Measurements from ENCODE around the gene SMAP1. TPM values are rescaled to one million over a fixed set of nuclear protein-coding genes. Genes with fewer than 3 reads are reported as not detected.

The SMAP1 gene
- total and polyA plus RNA-seq, 9 of the 15 experiments (the other 6 are each of a cell fraction or from before 2014, with no cell fraction given) = 11.4 to 26.4 (median 15.5) TPM

GRCh38 chr6:70633870-70634269, 33.8 kb upstream of the SMAP1 start (continued):
- TF ChIP-seq, protein P1, sequence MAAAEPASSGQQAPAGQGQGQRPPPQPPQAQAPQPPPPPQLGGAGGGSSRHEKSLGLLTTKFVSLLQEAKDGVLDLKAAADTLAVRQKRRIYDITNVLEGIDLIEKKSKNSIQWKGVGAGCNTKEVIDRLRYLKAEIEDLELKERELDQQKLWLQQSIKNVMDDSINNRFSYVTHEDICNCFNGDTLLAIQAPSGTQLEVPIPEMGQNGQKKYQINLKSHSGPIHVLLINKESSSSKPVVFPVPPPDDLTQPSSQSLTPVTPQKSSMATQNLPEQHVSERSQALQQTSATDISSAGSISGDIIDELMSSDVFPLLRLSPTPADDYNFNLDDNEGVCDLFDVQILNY (CRISPR knock-in tag; IDR thresholded peaks at IDR 0.05) = no peak
- TF ChIP-seq SFPQ (IDR thresholded peaks at IDR 0.05; ENCODE audit: low read depth, low read length) = no peak
- no peak for TF ChIP-seq ZNF347 (CRISPR knock-in tag; IDR thresholded peaks at IDR 0.05; ENCODE audit: low read depth)
- no peak for TF ChIP-seq SMAD3 (CRISPR knock-in tag; conservative IDR thresholded peaks at IDR 0.05)
- TF ChIP-seq NEUROD1 (IDR thresholded peaks at IDR 0.05; ENCODE audit: borderline replicate concordance, low read depth, low read length, partially characterized antibody) = no peak
- no peak for TF ChIP-seq CBX5 (IDR thresholded peaks at IDR 0.05; ENCODE audit: borderline replicate concordance, low read depth)
- no peak for TF ChIP-seq TAF1 (IDR thresholded peaks at IDR 0.05; ENCODE audit: control insufficient read depth, extremely low read depth, insufficient read depth, low read length, severe bottlenecking)
- no peak for TF ChIP-seq STAT5B (CRISPR knock-in tag; IDR thresholded peaks at IDR 0.05)
- no peak for TF ChIP-seq ZBED1 (IDR thresholded peaks at IDR 0.05)

DNA sequence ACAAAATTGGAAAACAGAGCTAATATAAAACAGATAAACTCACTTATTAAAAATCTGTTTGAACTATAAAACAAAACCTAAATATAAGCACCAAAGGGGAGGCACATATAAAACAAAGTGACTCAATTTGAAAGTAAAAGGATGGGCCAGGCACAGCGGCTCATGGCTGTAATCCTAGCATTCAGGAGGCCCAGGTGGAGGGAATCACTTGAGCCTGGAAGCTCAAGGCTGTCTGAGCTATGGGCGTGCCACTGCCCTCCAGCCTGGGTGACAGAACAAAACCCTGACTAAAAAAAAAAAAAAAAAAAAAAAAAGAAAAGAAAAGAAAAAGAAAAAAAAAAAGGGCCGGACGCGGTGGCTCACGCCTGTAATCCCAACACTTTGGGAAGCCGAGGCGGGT, 31.1 kb upstream of the SMAP1 start:
- H2AFZ ChIP-seq (ENCODE audit: low read depth, low read length) = no peak overlapping the region
- H3K4me1 ChIP-seq (replicated peaks in 1 of 2; ENCODE audit: control insufficient read depth in 2 of 2, insufficient read depth in 2 of 2, low read length in 2 of 2) = no peaks in the 10 kb centered on the region
- no peak overlapping the region for H3K4me2 ChIP-seq (ENCODE audit: insufficient read depth, low read length)
- 0% methylated on average over 2 of the region's 8 CpGs for WGBS (ENCODE audit: insufficient coverage, low coverage, missing lambda C conversion rate)
- no peak for TF ChIP-seq SMARCC2 (IDR thresholded peaks at IDR 0.05; ENCODE audit: low read depth)
- no peak for TF ChIP-seq PHB (CRISPR knock-in tag; IDR thresholded peaks at IDR 0.05)
- TF ChIP-seq HLTF (IDR thresholded peaks at IDR 0.05) = no peak
- no peak for TF ChIP-seq ZNF512 (tag; IDR thresholded peaks at IDR 0.05)
- TF ChIP-seq GABPA (tag; conservative IDR thresholded peaks at IDR 0.05; ENCODE audit: low read depth) = no peak
- H4K20me1 ChIP-seq (replicated peaks; ENCODE audit: control insufficient read depth, insufficient read depth, low read length) = no peaks in the 10 kb centered on the region
- H3K9me1 ChIP-seq (ENCODE audit: control insufficient read depth, insufficient read depth, low read length) = no peaks in the 10 kb centered on the region
- H3K9me3 ChIP-seq (replicated peaks; ENCODE audit: control insufficient read depth, insufficient read depth, low read depth, low read length) = no peaks in the 10 kb centered on the region
- in situ Hi-C loops (cut with MboI) = no loop called here
- H3K4me3 ChIP-seq = no peak overlapping the region
- BruUV-seq (replicated peaks) = no TSS peak
- ChIA-PET CTCF (ENCODE audit: low intra/inter-chr PET ratio) (no interaction called here), POLR2A (no interaction called here)
- ATAC-seq (no peak), FAIRE-seq (no peak), DNase-seq (ENCODE audit: extremely low read depth in 1 of 4, low spot score in 3 of 4) (no peak)
- H3K9ac ChIP-seq (ENCODE audit: insufficient read depth in 1 of 2, low read depth in 2 of 2, low read length in 2 of 2) = no peak overlapping the region
- no peak overlapping the region for H3K27ac ChIP-seq (ENCODE audit: extremely low read depth, low read depth, low read length)
- no peaks in the 10 kb centered on the region for H3K36me3 ChIP-seq (ENCODE audit: control insufficient read depth, insufficient read depth, low read length)
- peaks cover 5 to 11% of the 10 kb centered on the region in 2 experiments; a peak in 4 of 5 replicates for H3K27me3 ChIP-seq (ENCODE audit: control insufficient read depth in 2 of 2, insufficient read depth in 2 of 2, low read length in 2 of 2)
- no peaks in the 10 kb centered on the region for H3K79me2 ChIP-seq (ENCODE audit: control insufficient read depth, insufficient read depth, low read length)
- intact Hi-C loops (cut with micrococcal nuclease) = no loop called here

Measured in K562 (cell line).